Endothelial cell of umbilical vein (primary cell): ENCODE measurements around the gene SYNGAP1. TPM values are rescaled to one million over a fixed set of nuclear protein-coding genes. Genes with fewer than 3 reads are reported as not detected.

Experiments used
- BruUV-seq: library from RNA; stranded (reverse); fragments of 400-500 nt; replicated peaks from 2 replicates; lab custom pipeline; 2021; lab: Mats Ljungman, UMichigan
- CTCF ChIA-PET: fragments of 300-600, 350-600 bp; sonication (Branson Sonifier 250); formaldehyde crosslinking; loops from one replicate; lab custom pipeline; 2021; ENCODE audit warnings: antibody characterized with exemption, inconsistent platforms; lab: Charles Lee
- POLR2A ChIA-PET: fragments of 300-600, 350-600 bp; sonication (Branson Sonifier 250); formaldehyde crosslinking; loops from one replicate; lab custom pipeline; 2021; ENCODE audit warnings: antibody characterized with exemption, inconsistent platforms; lab: Charles Lee
- DNase-seq: peaks from one replicate; pipeline ENCODE4 v3.0.0-alpha.2; 2011; ENCODE audit warnings: low read depth, low spot score
- FAIRE-seq: peaks from 2 replicates; lab custom pipeline; 2011; peaks lifted over from hg19 to GRCh38; lab: Jason Lieb, UNC
- H2AFZ ChIP-seq: 2 replicates; pipeline ENCODE4 v1.6.0; 2012; ENCODE audit warnings: low read depth, low read length, control low read depth, inconsistent platforms
- H3K27ac ChIP-seq: 2 replicates; pipeline ENCODE4 v1.5.1; 2011; ENCODE audit warnings: low read depth, mild to moderate bottlenecking, control low read depth, low read length, moderate library complexity; ENCODE audit not compliant: insufficient read depth
- H3K27me3 ChIP-seq, 2 experiments: 2 replicates each; pipeline versions ENCODE4 v1.6.0 to v1.6.1; 2011; ENCODE audit warnings: low read length in 2 of 2, mixed read lengths in 1 of 2; ENCODE audit not compliant: control insufficient read depth in 2 of 2, insufficient read depth in 2 of 2
- H3K36me3 ChIP-seq, 2 experiments: 2 replicates in 1 of 2; 3 replicates in 1 of 2; pipeline ENCODE4 v1.5.1; 2011; ENCODE audit warnings: low read length in 2 of 2, mild to moderate bottlenecking in 1 of 2, moderate library complexity in 1 of 2; ENCODE audit not compliant: control insufficient read depth in 2 of 2, insufficient read depth in 2 of 2; ENCODE audit errors: extremely low read depth in 1 of 2
- H3K4me1 ChIP-seq: 3 replicates; pipeline ENCODE4 v1.5.1; 2011; ENCODE audit warnings: mild to moderate bottlenecking, low read length; ENCODE audit not compliant: control insufficient read depth, insufficient read depth; ENCODE audit errors: extremely low read depth
- H3K4me2 ChIP-seq: 2 replicates; pipeline ENCODE4 v1.6.1; 2011; ENCODE audit warnings: low read length, control low read depth, mixed read lengths; ENCODE audit not compliant: insufficient read depth
- H3K4me3 ChIP-seq, 3 experiments: fragments of 200-600 bp in 1 of 3; sonication (generic), shearing (Covaris generic) in 1 of 3; replicated peaks in 1 of 3; 2 replicates each; pipeline ENCODE4 v1.5.1; 2011 to 2016; ENCODE audit warnings: control low read depth in 3 of 3, low read length in 3 of 3, mild to moderate bottlenecking in 2 of 3, inconsistent platforms in 1 of 3, low read depth in 1 of 3, moderate library complexity in 1 of 3; ENCODE audit not compliant: insufficient read depth in 1 of 3
- H3K79me2 ChIP-seq: 2 replicates; pipeline ENCODE4 v1.6.0; 2012; ENCODE audit warnings: low read length, inconsistent platforms; ENCODE audit not compliant: control insufficient read depth, insufficient read depth
- H3K9ac ChIP-seq: replicated peaks from 2 replicates; pipeline ENCODE3; 2011; ENCODE audit warnings: low read length, control low read depth; ENCODE audit not compliant: insufficient read depth; ENCODE audit errors: extremely low read depth
- H3K9me1 ChIP-seq: replicated peaks from 3 replicates; pipeline ENCODE4 v1.6.0; 2011; ENCODE audit warnings: mild to moderate bottlenecking, low read length; ENCODE audit not compliant: control insufficient read depth, insufficient read depth; ENCODE audit errors: extremely low read depth
- H3K9me3 ChIP-seq: replicated peaks from 2 replicates; pipeline ENCODE4 v1.5.1; 2012; ENCODE audit warnings: low read length, inconsistent platforms; ENCODE audit not compliant: control insufficient read depth, insufficient read depth
- H4K20me1 ChIP-seq: replicated peaks from 2 replicates; pipeline ENCODE3; 2011; ENCODE audit warnings: mild to moderate bottlenecking, low read length; ENCODE audit not compliant: control insufficient read depth, insufficient read depth; ENCODE audit errors: extremely low read depth
- EZH2 ChIP-seq: IDR thresholded peaks from 2 replicates; pipeline ENCODE4 v1.6.1; 2012; ENCODE audit warnings: borderline replicate concordance, low read depth, mild to moderate bottlenecking, moderate library complexity, low read length, inconsistent platforms; ENCODE audit not compliant: severe bottlenecking
- FOS ChIP-seq: IDR thresholded peaks from 2 replicates; pipeline ENCODE4 v1.6.1; 2011; ENCODE audit warnings: mild to moderate bottlenecking, low read length, moderate library complexity, borderline replicate concordance; ENCODE audit not compliant: insufficient read depth
- GATA2 ChIP-seq: IDR thresholded peaks from 2 replicates; pipeline ENCODE4 v1.7.0; 2011; ENCODE audit warnings: low read depth, mild to moderate bottlenecking, moderate library complexity, mixed read lengths, low read length; ENCODE audit not compliant: insufficient read length, insufficient read depth
- JUN ChIP-seq: IDR thresholded peaks from 2 replicates; pipeline ENCODE4 v1.6.1; 2011; ENCODE audit warnings: borderline replicate concordance, low read depth; ENCODE audit not compliant: insufficient read length, insufficient read depth
- MYC ChIP-seq: IDR thresholded peaks from one replicate; pipeline ENCODE4 v1.6.1; 2011; ENCODE audit warnings: mild to moderate bottlenecking, low read depth, low read length
- POLR2A ChIP-seq: IDR thresholded peaks from 2 replicates; pipeline ENCODE4 v1.6.1; 2012; ENCODE audit warnings: low read depth, mild to moderate bottlenecking, control low read depth, low read length
- POLR2AphosphoS5 ChIP-seq: IDR thresholded peaks from 2 replicates; pipeline ENCODE4 v1.6.1; 2012; ENCODE audit warnings: low read depth, mild to moderate bottlenecking, control low read depth, low read length, moderate library complexity; ENCODE audit not compliant: insufficient read depth
- dilution Hi-C: fragments of 300-500 bp; cut with MboI; formaldehyde crosslinking; loops from one replicate; pipeline ENCODE4 v1.15.0; 2019; ENCODE audit warnings: low sequenced_read_pairs; ENCODE audit not compliant: extremely low pct_ligation_motif_present
- intact Hi-C: fragments of 100-400 bp; cut with micrococcal nuclease; formaldehyde crosslinking; loops from one replicate; pipeline ENCODE4 v1.10.0; 2022
- polyA plus RNA-seq, 4 experiments: library from polyadenylated mRNA; depleted of rRNA in 3 of 4; stranded (reverse) in 3 of 4; unstranded in 1 of 4; fragments of >200 nt; gene quantifications; 2 replicates each; pipeline versions ENCODE4 v1.2.1 to v1.2.3, GENCODE V29; 2011 to 2012; ENCODE audit warnings: missing spikeins in 1 of 4
- total RNA-seq: library from RNA; stranded (reverse); gene quantifications from 2 replicates; pipeline ENCODE4 v1.2.3, GENCODE V29; 2021
- TF ChIP-seq, protein P1 (sequence below), 2 donors: IDR thresholded peaks; 1 replicate in 1 of 2; 2 replicates in 1 of 2; pipeline ENCODE4 v1.5.1; 2011; ENCODE audit warnings: low read length in 2 of 2, mild to moderate bottlenecking in 2 of 2, moderate library complexity in 2 of 2, control low read depth in 1 of 2, inconsistent platforms in 1 of 2, low read depth in 1 of 2; ENCODE audit not compliant: insufficient read depth in 1 of 2; ENCODE audit errors: extremely low read depth in 1 of 2
- TF ChIP-seq, protein P2 (sequence below): IDR thresholded peaks from 2 replicates; pipeline ENCODE4 v1.6.1; 2011; ENCODE audit not compliant: insufficient read depth, insufficient read length

SYNGAP1 gene
- total and polyA plus RNA-seq, 2 donors (not counting 3 experiments of a cell fraction or from before 2014, with no cell fraction given), result 7.3 to 15.1 TPM

DNA sequence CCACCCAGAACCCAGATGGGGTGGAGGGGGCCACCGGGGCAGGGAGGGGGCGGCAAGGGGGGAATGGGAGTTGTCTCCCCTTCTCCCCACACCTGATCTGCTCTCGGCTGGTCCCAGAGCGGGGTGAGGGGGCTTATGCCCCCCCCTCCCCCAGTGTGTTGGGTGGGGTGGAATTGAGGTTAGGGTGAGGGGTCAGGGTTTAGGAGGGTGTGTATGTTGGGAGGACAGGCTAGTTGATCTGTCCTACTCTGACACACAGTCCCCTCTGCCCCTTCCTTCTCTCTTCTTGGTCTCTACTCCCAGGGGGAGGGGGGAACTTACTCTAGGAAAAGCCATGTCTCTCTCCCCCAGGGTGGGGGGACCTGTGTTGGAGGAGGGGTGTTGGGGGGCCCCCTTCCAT lies 32.6 kb downstream of the SYNGAP1 start:
- Histone ChIP-seq H3K4me2 (no peak overlapping the region), H3K36me3 (peaks cover 0 to 4% of the 10 kb centered on the region in 2 experiments), H2AFZ (no peak overlapping the region), H3K4me1 (peaks cover 3% of the 10 kb centered on the region), H3K9ac (no peak overlapping the region), H3K4me3 (no peak overlapping the region), H3K9me1 (no peaks in the 10 kb centered on the region), H3K27me3 (no peaks in the 10 kb centered on the region), H3K9me3 (no peaks in the 10 kb centered on the region), H3K79me2 (no peaks in the 10 kb centered on the region), H3K27ac (no peak overlapping the region), H4K20me1 (no peaks in the 10 kb centered on the region)
- ChIA-PET CTCF (interaction anchor here (0.6 kb wide), 1 partner anchor 37 kb away, joined by 3 read pairs; no protein-coding TSS in a partner anchor), POLR2A (no interaction called here)
- dilution Hi-C loops, result no loop called here
- no TSS peak for BruUV-seq
- no peak for FAIRE-seq
- TF ChIP-seq EZH2 (no peak), GATA2 (no peak), FOS (no peak), MYC (no peak), POLR2A (no peak), JUN (no peak), POLR2AphosphoS5 (no peak)
- TF ChIP-seq, protein P1, sequence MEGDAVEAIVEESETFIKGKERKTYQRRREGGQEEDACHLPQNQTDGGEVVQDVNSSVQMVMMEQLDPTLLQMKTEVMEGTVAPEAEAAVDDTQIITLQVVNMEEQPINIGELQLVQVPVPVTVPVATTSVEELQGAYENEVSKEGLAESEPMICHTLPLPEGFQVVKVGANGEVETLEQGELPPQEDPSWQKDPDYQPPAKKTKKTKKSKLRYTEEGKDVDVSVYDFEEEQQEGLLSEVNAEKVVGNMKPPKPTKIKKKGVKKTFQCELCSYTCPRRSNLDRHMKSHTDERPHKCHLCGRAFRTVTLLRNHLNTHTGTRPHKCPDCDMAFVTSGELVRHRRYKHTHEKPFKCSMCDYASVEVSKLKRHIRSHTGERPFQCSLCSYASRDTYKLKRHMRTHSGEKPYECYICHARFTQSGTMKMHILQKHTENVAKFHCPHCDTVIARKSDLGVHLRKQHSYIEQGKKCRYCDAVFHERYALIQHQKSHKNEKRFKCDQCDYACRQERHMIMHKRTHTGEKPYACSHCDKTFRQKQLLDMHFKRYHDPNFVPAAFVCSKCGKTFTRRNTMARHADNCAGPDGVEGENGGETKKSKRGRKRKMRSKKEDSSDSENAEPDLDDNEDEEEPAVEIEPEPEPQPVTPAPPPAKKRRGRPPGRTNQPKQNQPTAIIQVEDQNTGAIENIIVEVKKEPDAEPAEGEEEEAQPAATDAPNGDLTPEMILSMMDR (IDR thresholded peaks at IDR 0.05; ENCODE audit: extremely low read depth in 1 of 2, insufficient read depth in 1 of 2, low read depth in 1 of 2, low read length in 2 of 2), result no peak
- TF ChIP-seq, protein P2, sequence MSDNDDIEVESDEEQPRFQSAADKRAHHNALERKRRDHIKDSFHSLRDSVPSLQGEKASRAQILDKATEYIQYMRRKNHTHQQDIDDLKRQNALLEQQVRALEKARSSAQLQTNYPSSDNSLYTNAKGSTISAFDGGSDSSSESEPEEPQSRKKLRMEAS, result no peak
- intact Hi-C loops, result loop anchor here (5.0 kb wide), 1 partner anchor 125 kb away; no protein-coding TSS in a partner anchor
- no peak for DNase-seq
